Activated T-cell treated with anti-CD3 and anti-CD28 coated beads, Interleukin-2, amount 50 U/mL, for 24 hours (primary cell): ENCODE data around the gene NEDD8.
"Not testable (repeated sequence)": the region's sequence is repeated elsewhere in the genome, so short reads cannot be mapped to it uniquely, and the experiment has no call there.

Source experiments
- DNase-seq: peaks from one replicate; pipeline ENCODE4 v3.0.0-alpha.2; 2020
- H3K27ac Mint-ChIP-seq: 2 replicates; pipeline ENCODE4 v1.8.0; 2020; ENCODE audit warnings: mild to moderate bottlenecking, mixed read lengths
- H3K27me3 Mint-ChIP-seq: 2 replicates; pipeline ENCODE4 v1.8.0; 2020; ENCODE audit warnings: mixed read lengths
- H3K36me3 Mint-ChIP-seq: 2 replicates; pipeline ENCODE4 v1.8.0; 2020; ENCODE audit warnings: low read depth, mixed read lengths
- H3K4me1 Mint-ChIP-seq: 2 replicates; pipeline ENCODE4 v1.8.0; 2020; ENCODE audit warnings: low read depth, mixed read lengths
- H3K4me3 Mint-ChIP-seq: 2 replicates; pipeline ENCODE4 v1.8.0; 2020; ENCODE audit warnings: mild to moderate bottlenecking, moderate library complexity, mixed read lengths
- H3K9me3 Mint-ChIP-seq: 2 replicates; pipeline ENCODE4 v1.8.0; 2020; ENCODE audit warnings: mixed read lengths

NEDD8 gene

GRCh38 chr14:24207625-24208024, 24.5 kb downstream of the NEDD8 start:
- Mint-ChIP-seq H3K36me3 (peaks cover 94% of the 10 kb centered on the region), H3K27ac (peak overlapping the region; percentile 58), H3K9me3 (peaks cover 4% of the 10 kb centered on the region)

GRCh38 chr14:24207104-24207551, 25.0 kb downstream of the NEDD8 start:
- Mint-ChIP-seq H3K9me3 (peaks cover 7% of the 10 kb centered on the region), H3K4me1 (peaks cover 62% of the 10 kb centered on the region), H3K27me3 (no peaks in the 10 kb centered on the region), H3K36me3 (peaks cover 95% of the 10 kb centered on the region), H3K27ac (peak overlapping the region; percentile 58), H3K4me3 (no peak overlapping the region)
- peak; percentile 25 for DNase-seq

More at GRCh38 chr14:24207625-24208024, 24.5 kb downstream of the NEDD8 start:
- Mint-ChIP-seq H3K27me3 (no peaks in the 10 kb centered on the region), H3K4me1 (peaks cover 66% of the 10 kb centered on the region), H3K4me3 (no peak overlapping the region)
- no peak for DNase-seq

- H3K4me3 Mint-ChIP-seq = no peak overlapping the region
Measured at GRCh38 chr14:24206260-24207103, 25.7 kb downstream of the NEDD8 start.

GRCh38 chr14:24204163-24205146, 27.7 kb downstream of the NEDD8 start:
- peaks cover 47% of the 10 kb centered on the region for H3K4me1 Mint-ChIP-seq
- H3K27ac Mint-ChIP-seq = no peak overlapping the region
- no peak overlapping the region for H3K4me3 Mint-ChIP-seq
- peaks cover 92% of the 10 kb centered on the region for H3K36me3 Mint-ChIP-seq
- H3K9me3 Mint-ChIP-seq = peaks cover 7% of the 10 kb centered on the region
- no peak for DNase-seq
- H3K27me3 Mint-ChIP-seq = no peaks in the 10 kb centered on the region

More at GRCh38 chr14:24206260-24207103, 25.7 kb downstream of the NEDD8 start:
- H3K9me3 Mint-ChIP-seq = peaks cover 7% of the 10 kb centered on the region
- H3K27me3 Mint-ChIP-seq = no peaks in the 10 kb centered on the region
- peaks cover 57% of the 10 kb centered on the region for H3K4me1 Mint-ChIP-seq
- H3K36me3 Mint-ChIP-seq = peaks cover 95% of the 10 kb centered on the region
- DNase-seq = peak; percentile 23
- peak overlapping the region; percentile 58 for H3K27ac Mint-ChIP-seq

- H3K27me3 Mint-ChIP-seq, H3K27ac Mint-ChIP-seq, H3K4me3 Mint-ChIP-seq, H3K9me3 Mint-ChIP-seq, DNase-seq: not testable (repeated sequence)
- peaks cover 52% of the 10 kb centered on the region for H3K4me1 Mint-ChIP-seq
- peaks cover 93% of the 10 kb centered on the region for H3K36me3 Mint-ChIP-seq
Measured at GRCh38 chr14:24203249-24203886, 28.8 kb downstream of the NEDD8 start.

- H3K4me1 Mint-ChIP-seq = peaks cover 46% of the 10 kb centered on the region
- H3K27me3 Mint-ChIP-seq, H3K4me3 Mint-ChIP-seq, H3K27ac Mint-ChIP-seq, H3K9me3 Mint-ChIP-seq, DNase-seq: not testable (repeated sequence)
- peaks cover 89% of the 10 kb centered on the region for H3K36me3 Mint-ChIP-seq
Measured at GRCh38 chr14:24202538-24202937, 29.6 kb downstream of the NEDD8 start.

GRCh38 chr14:24198814-24199524, 33.2 kb downstream of the NEDD8 start:
- Mint-ChIP-seq H3K27me3 (no peaks in the 10 kb centered on the region), H3K9me3 (peaks cover 7% of the 10 kb centered on the region), H3K4me3 (peak overlapping the region; percentile 9), H3K4me1 (peaks cover 45% of the 10 kb centered on the region), H3K36me3 (peaks cover 76% of the 10 kb centered on the region), H3K27ac (peak overlapping the region; percentile 42)
- DNase-seq = no peak

GRCh38 chr14:24197056-24197450, 35.1 kb downstream of the NEDD8 start:
- no peaks in the 10 kb centered on the region for H3K9me3 Mint-ChIP-seq
- H3K27me3 Mint-ChIP-seq = no peaks in the 10 kb centered on the region
- peaks cover 71% of the 10 kb centered on the region for H3K36me3 Mint-ChIP-seq
- H3K4me1 Mint-ChIP-seq = peaks cover 55% of the 10 kb centered on the region
- peak overlapping the region; percentile 97 for H3K4me3 Mint-ChIP-seq
- no peak for DNase-seq
- peak overlapping the region; percentile 88 for H3K27ac Mint-ChIP-seq

GRCh38 chr14:24196071-24197055, 35.8 kb downstream of the NEDD8 start:
- H3K27me3 Mint-ChIP-seq = no peaks in the 10 kb centered on the region
- peaks cover 71% of the 10 kb centered on the region for H3K36me3 Mint-ChIP-seq
- H3K4me3 Mint-ChIP-seq = peak overlapping the region; percentile 97
- no peaks in the 10 kb centered on the region for H3K9me3 Mint-ChIP-seq
- peak overlapping the region; percentile 98 for H3K27ac Mint-ChIP-seq
- DNase-seq = no peak
- H3K4me1 Mint-ChIP-seq = peaks cover 59% of the 10 kb centered on the region

- peaks cover 67% of the 10 kb centered on the region for H3K36me3 Mint-ChIP-seq
- peaks cover 62% of the 10 kb centered on the region for H3K4me1 Mint-ChIP-seq
- no peaks in the 10 kb centered on the region for H3K27me3 Mint-ChIP-seq
- DNase-seq = peak; percentile 93
- peak within 1 kb of the TSS; percentile 98 for H3K27ac Mint-ChIP-seq
- H3K9me3 Mint-ChIP-seq = no peaks in the 10 kb centered on the region
- peak within 1 kb of the TSS; percentile 97 for H3K4me3 Mint-ChIP-seq
Measured at GRCh38 chr14:24195186-24196070, 36.7 kb downstream of the NEDD8 start, which contains the start of gene TM9SF1. Gene TM9SF1, minus strand, starts transcription at chr14:24195441. Its CDS starts 422 bp downstream, at chr14:24195019.

- Mint-ChIP-seq H3K36me3 (peaks cover 68% of the 10 kb centered on the region), H3K4me3 (peak overlapping the region; percentile 97), H3K27me3 (no peaks in the 10 kb centered on the region), H3K4me1 (peaks cover 65% of the 10 kb centered on the region), H3K27ac (peak overlapping the region; percentile 98), H3K9me3 (no peaks in the 10 kb centered on the region)
- DNase-seq = no peak
Measured at GRCh38 chr14:24194873-24195185, 37.3 kb downstream of the NEDD8 start.
